GM12878 (cell line): Measurements from ENCODE around the gene DLL1. TPM values are rescaled to one million over a fixed set of nuclear protein-coding genes. Genes with fewer than 3 reads are reported as not detected.

Source experiments
- BHLHE40 ChIP-seq, 2 experiments: fragments of 450-650 bp in 1 of 2; IDR thresholded peaks; 2 replicates each; pipeline ENCODE4 v1.6.1; 2011 to 2017; ENCODE audit warnings: low read depth in 2 of 2, borderline replicate concordance in 1 of 2, improper control_type of control experiment in 1 of 2, low read length in 1 of 2, mild to moderate bottlenecking in 1 of 2
- CBX3 ChIP-seq: fragments of 200-600 bp; sonication (generic); IDR thresholded peaks from 2 replicates; pipeline ENCODE4 v1.6.1; 2016; ENCODE audit warnings: low read depth, borderline replicate concordance
- CHD1 ChIP-seq: IDR thresholded peaks from 2 replicates; pipeline ENCODE4 v1.6.1; 2012; ENCODE audit warnings: low read depth, low read length, improper control_type of control experiment
- MEF2B ChIP-seq: fragments of 450-650 bp; IDR thresholded peaks from 2 replicates; pipeline ENCODE4 v1.6.1; 2018; ENCODE audit warnings: mild to moderate bottlenecking, moderate library complexity; ENCODE audit not compliant: partially characterized antibody, poor library complexity, severe bottlenecking
- RELA ChIP-seq: fragments of 450-650 bp; IDR thresholded peaks from 2 replicates; pipeline ENCODE4 v1.8.0; 2014; ENCODE audit warnings: borderline replicate concordance; ENCODE audit not compliant: partially characterized antibody
- TAF1 ChIP-seq: IDR thresholded peaks from 2 replicates; pipeline ENCODE4 v1.6.1; 2011; ENCODE audit warnings: mild to moderate bottlenecking, low read depth, low read length, borderline replicate concordance
- ZNF622 ChIP-seq: fragments of 450-650 bp; IDR thresholded peaks from 2 replicates; pipeline ENCODE4 v1.6.1; 2017; ENCODE audit warnings: mild to moderate bottlenecking, inconsistent platforms
- polyA plus RNA-seq, 11 experiments: library from polyadenylated mRNA; depleted of rRNA in 4 of 11; unstranded in 6 of 11; stranded (reverse) in 5 of 11; fragments of >200 nt; fragmentation: Nextera tagmentation in 4 of 11; fragmentation: Illumina TruSeq in 1 of 11; extraction: Ambion mirVana in 4 of 11; extraction: Trizol in 1 of 11; gene quantifications; 1 replicate in 1 of 11; 2 replicates in 10 of 11; pipeline versions ENCODE4 v1.2.1 to v1.2.3, GENCODE V29; 2011 to 2016; ENCODE audit warnings: inconsistent platforms in 2 of 11, missing spikeins in 2 of 11, low read depth in 1 of 11
- total RNA-seq, 4 experiments: library from RNA; depleted of rRNA in 3 of 4; stranded (reverse); fragments of >200 nt in 3 of 4; fragmentation: Illumina TruSeq in 1 of 4; extraction: Trizol in 1 of 4; gene quantifications; 2 replicates each; pipeline versions ENCODE4 v1.2.1 to v1.2.3, GENCODE V29; 2013 to 2021
- TF ChIP-seq, protein P1 (sequence below): IDR thresholded peaks from 2 replicates; pipeline ENCODE4 v1.6.1; 2011; ENCODE audit warnings: mild to moderate bottlenecking, low read depth, low read length, moderate library complexity; ENCODE audit not compliant: insufficient replicate concordance
- TF ChIP-seq, protein P2 (sequence below): IDR thresholded peaks from 2 replicates; pipeline ENCODE4 v1.6.1; 2011; ENCODE audit warnings: borderline replicate concordance, low read depth, mild to moderate bottlenecking, moderate library complexity, low read length; ENCODE audit not compliant: insufficient read depth, poor library complexity, severe bottlenecking
- TF ChIP-seq, protein P3 (sequence below): fragments of 450-650 bp; IDR thresholded peaks from 2 replicates; pipeline ENCODE4 v1.6.1; 2016; ENCODE audit warnings: mild to moderate bottlenecking
- TF ChIP-seq, protein P4 (sequence below): IDR thresholded peaks from 2 replicates; pipeline ENCODE4 v1.6.1; 2012; ENCODE audit warnings: improper control_type of control experiment, low read depth, low read length; ENCODE audit not compliant: insufficient replicate concordance

DLL1 gene
- total and polyA plus RNA-seq, 10 of the 15 experiments (the other 5 are each of a cell fraction or from before 2014, with no cell fraction given), result 0.02 to 0.80 (median 0.19) TPM

DNA sequence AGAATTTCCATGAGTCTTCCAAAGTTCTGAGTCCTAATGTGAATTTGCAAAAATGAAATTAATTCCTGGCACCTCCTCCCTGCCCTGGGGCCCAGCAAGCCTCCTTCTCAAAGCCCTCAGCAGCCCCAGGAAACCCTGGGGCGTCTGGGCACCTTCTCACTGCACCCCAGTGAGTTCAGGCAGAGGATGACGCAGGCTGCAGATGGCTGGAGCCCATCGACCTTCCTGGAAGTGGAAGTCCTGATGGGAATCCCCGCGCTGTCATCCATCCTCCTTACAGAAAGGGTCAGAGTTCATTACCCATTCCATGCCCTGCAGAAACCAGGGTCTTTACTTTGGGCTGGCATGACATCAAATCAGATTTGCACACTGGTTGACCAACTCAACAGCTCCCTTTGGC, 31.6 kb downstream of the DLL1 start (continued):
- TF ChIP-seq, protein P1, sequence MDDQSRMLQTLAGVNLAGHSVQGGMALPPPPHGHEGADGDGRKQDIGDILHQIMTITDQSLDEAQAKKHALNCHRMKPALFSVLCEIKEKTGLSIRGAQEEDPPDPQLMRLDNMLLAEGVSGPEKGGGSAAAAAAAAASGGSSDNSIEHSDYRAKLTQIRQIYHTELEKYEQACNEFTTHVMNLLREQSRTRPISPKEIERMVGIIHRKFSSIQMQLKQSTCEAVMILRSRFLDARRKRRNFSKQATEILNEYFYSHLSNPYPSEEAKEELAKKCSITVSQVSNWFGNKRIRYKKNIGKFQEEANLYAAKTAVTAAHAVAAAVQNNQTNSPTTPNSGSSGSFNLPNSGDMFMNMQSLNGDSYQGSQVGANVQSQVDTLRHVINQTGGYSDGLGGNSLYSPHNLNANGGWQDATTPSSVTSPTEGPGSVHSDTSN, result no peak
- no peak for TF ChIP-seq TAF1
- no peak for TF ChIP-seq ZNF622
- TF ChIP-seq CBX3, result no peak
- TF ChIP-seq, protein P2, sequence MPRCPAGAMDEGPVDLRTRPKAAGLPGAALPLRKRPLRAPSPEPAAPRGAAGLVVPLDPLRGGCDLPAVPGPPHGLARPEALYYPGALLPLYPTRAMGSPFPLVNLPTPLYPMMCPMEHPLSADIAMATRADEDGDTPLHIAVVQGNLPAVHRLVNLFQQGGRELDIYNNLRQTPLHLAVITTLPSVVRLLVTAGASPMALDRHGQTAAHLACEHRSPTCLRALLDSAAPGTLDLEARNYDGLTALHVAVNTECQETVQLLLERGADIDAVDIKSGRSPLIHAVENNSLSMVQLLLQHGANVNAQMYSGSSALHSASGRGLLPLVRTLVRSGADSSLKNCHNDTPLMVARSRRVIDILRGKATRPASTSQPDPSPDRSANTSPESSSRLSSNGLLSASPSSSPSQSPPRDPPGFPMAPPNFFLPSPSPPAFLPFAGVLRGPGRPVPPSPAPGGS, result no peak
- TF ChIP-seq MEF2B, result no peak
- no peak for TF ChIP-seq CHD1
- TF ChIP-seq, protein P3, sequence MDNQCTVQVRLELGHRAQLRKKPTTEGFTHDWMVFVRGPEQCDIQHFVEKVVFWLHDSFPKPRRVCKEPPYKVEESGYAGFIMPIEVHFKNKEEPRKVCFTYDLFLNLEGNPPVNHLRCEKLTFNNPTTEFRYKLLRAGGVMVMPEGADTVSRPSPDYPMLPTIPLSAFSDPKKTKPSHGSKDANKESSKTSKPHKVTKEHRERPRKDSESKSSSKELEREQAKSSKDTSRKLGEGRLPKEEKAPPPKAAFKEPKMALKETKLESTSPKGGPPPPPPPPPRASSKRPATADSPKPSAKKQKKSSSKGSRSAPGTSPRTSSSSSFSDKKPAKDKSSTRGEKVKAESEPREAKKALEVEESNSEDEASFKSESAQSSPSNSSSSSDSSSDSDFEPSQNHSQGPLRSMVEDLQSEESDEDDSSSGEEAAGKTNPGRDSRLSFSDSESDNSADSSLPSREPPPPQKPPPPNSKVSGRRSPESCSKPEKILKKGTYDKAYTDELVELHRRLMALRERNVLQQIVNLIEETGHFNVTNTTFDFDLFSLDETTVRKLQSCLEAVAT, result no peak
- no peak for TF ChIP-seq RELA
- no peak for TF ChIP-seq BHLHE40 (IDR thresholded peaks at IDR 0.05; ENCODE audit: borderline replicate concordance in 1 of 2, low read depth in 2 of 2, low read length in 1 of 2)
- TF ChIP-seq, protein P4, sequence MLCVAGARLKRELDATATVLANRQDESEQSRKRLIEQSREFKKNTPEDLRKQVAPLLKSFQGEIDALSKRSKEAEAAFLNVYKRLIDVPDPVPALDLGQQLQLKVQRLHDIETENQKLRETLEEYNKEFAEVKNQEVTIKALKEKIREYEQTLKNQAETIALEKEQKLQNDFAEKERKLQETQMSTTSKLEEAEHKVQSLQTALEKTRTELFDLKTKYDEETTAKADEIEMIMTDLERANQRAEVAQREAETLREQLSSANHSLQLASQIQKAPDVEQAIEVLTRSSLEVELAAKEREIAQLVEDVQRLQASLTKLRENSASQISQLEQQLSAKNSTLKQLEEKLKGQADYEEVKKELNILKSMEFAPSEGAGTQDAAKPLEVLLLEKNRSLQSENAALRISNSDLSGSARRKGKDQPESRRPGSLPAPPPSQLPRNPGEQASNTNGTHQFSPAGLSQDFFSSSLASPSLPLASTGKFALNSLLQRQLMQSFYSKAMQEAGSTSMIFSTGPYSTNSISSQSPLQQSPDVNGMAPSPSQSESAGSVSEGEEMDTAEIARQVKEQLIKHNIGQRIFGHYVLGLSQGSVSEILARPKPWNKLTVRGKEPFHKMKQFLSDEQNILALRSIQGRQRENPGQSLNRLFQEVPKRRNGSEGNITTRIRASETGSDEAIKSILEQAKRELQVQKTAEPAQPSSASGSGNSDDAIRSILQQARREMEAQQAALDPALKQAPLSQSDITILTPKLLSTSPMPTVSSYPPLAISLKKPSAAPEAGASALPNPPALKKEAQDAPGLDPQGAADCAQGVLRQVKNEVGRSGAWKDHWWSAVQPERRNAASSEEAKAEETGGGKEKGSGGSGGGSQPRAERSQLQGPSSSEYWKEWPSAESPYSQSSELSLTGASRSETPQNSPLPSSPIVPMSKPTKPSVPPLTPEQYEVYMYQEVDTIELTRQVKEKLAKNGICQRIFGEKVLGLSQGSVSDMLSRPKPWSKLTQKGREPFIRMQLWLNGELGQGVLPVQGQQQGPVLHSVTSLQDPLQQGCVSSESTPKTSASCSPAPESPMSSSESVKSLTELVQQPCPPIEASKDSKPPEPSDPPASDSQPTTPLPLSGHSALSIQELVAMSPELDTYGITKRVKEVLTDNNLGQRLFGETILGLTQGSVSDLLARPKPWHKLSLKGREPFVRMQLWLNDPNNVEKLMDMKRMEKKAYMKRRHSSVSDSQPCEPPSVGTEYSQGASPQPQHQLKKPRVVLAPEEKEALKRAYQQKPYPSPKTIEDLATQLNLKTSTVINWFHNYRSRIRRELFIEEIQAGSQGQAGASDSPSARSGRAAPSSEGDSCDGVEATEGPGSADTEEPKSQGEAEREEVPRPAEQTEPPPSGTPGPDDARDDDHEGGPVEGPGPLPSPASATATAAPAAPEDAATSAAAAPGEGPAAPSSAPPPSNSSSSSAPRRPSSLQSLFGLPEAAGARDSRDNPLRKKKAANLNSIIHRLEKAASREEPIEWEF, result no peak
- TF ChIP-seq, all 136 proteins: peak for 0
